H9 (cell line): ENCODE measurements around the gene ANGEL2. TPM values are rescaled to one million over a fixed set of nuclear protein-coding genes. Genes with fewer than 3 reads are reported as not detected.

Source experiments
- DNase-seq: peaks from one replicate; pipeline ENCODE4 v3.0.0-alpha.2; 2017
- H2AFZ ChIP-seq: one replicate; pipeline ENCODE4 v1.6.1; 2013; ENCODE audit warnings: mild to moderate bottlenecking, low read length, control low read depth, moderate library complexity
- H2AK5ac ChIP-seq: 2 replicates; pipeline ENCODE4 v1.6.1; 2013; ENCODE audit warnings: low read length, control low read depth, mixed read lengths; ENCODE audit not compliant: insufficient read length
- H2BK120ac ChIP-seq: one replicate; pipeline ENCODE4 v1.6.1; 2013; ENCODE audit warnings: low read depth, mild to moderate bottlenecking, low read length, control low read depth, inconsistent platforms; ENCODE audit not compliant: poor library complexity, severe bottlenecking
- H2BK12ac ChIP-seq: 2 replicates; pipeline ENCODE4 v1.6.1; 2013; ENCODE audit warnings: low read length, control low read depth, mixed read lengths, low read depth; ENCODE audit not compliant: insufficient read length
- H2BK15ac ChIP-seq: 2 replicates; pipeline ENCODE4 v1.6.1; 2013; ENCODE audit warnings: low read depth, low read length, control low read depth
- H2BK20ac ChIP-seq: one replicate; pipeline ENCODE4 v1.6.1; 2013; ENCODE audit warnings: low read depth, mild to moderate bottlenecking, low read length, control low read depth, inconsistent platforms; ENCODE audit not compliant: poor library complexity, severe bottlenecking
- H2BK5ac ChIP-seq: 2 replicates; pipeline ENCODE4 v1.6.1; 2013; ENCODE audit warnings: low read length, control low read depth, mixed read lengths; ENCODE audit not compliant: insufficient read length
- H3K14ac ChIP-seq: 2 replicates; pipeline ENCODE4 v1.6.1; 2013; ENCODE audit warnings: low read length, control low read depth; ENCODE audit not compliant: insufficient read depth
- H3K18ac ChIP-seq: 2 replicates; pipeline ENCODE4 v1.6.1; 2013; ENCODE audit warnings: low read depth, mild to moderate bottlenecking, mixed read lengths, low read length, control low read depth; ENCODE audit not compliant: insufficient read length
- H3K23ac ChIP-seq: 2 replicates; pipeline ENCODE4 v1.6.1; 2013; ENCODE audit warnings: low read length, control low read depth, mixed read lengths, low read depth; ENCODE audit not compliant: insufficient read length
- H3K23me2 ChIP-seq: 2 replicates; pipeline ENCODE4 v1.6.1; 2013; ENCODE audit warnings: low read depth, mild to moderate bottlenecking, mixed read lengths, low read length, control low read depth; ENCODE audit not compliant: insufficient read length, poor library complexity, severe bottlenecking
- H3K27ac ChIP-seq: 2 replicates; pipeline ENCODE4 v1.5.1; 2013; ENCODE audit warnings: low read length, control low read depth, mixed read lengths, low read depth; ENCODE audit not compliant: insufficient read length
- H3K27me3 ChIP-seq: 2 replicates; pipeline ENCODE4 v1.6.1; 2013; ENCODE audit warnings: low read length, control low read depth, inconsistent platforms; ENCODE audit not compliant: insufficient read depth
- H3K4ac ChIP-seq: 2 replicates; pipeline ENCODE4 v1.6.1; 2013; ENCODE audit warnings: low read depth, mild to moderate bottlenecking, control low read depth, inconsistent platforms, low read length, moderate library complexity
- H3K4me1 ChIP-seq: 2 replicates; pipeline ENCODE4 v1.6.1; 2013; ENCODE audit warnings: low read length, control low read depth, inconsistent platforms; ENCODE audit not compliant: insufficient read depth
- H3K4me2 ChIP-seq: 2 replicates; pipeline ENCODE4 v1.6.1; 2013; ENCODE audit warnings: low read length, control low read depth, mixed read lengths; ENCODE audit not compliant: insufficient read length, insufficient read depth
- H3K56ac ChIP-seq: 2 replicates; pipeline ENCODE4 v1.6.1; 2013; ENCODE audit warnings: low read depth, mild to moderate bottlenecking, mixed read lengths, low read length, control low read depth; ENCODE audit not compliant: insufficient read length
- H3K79me1 ChIP-seq: 2 replicates; pipeline ENCODE4 v1.6.1; 2013; ENCODE audit warnings: low read depth, mild to moderate bottlenecking, moderate library complexity, low read length, control low read depth, inconsistent platforms; ENCODE audit not compliant: insufficient read depth, poor library complexity, severe bottlenecking
- H3K79me2 ChIP-seq: 2 replicates; pipeline ENCODE4 v1.6.1; 2013; ENCODE audit warnings: low read length, control low read depth, inconsistent platforms; ENCODE audit not compliant: insufficient read depth
- H3K9ac ChIP-seq: 2 replicates; pipeline ENCODE4 v1.6.1; 2013; ENCODE audit warnings: low read length, control low read depth, mixed read lengths; ENCODE audit not compliant: insufficient read length; ENCODE audit errors: extremely low read depth
- H3K9me3 ChIP-seq: one replicate; pipeline ENCODE4 v1.6.1; 2013; ENCODE audit warnings: low read depth, low read length, inconsistent platforms; ENCODE audit not compliant: control insufficient read depth
- H3T11ph ChIP-seq: one replicate; pipeline ENCODE4 v1.6.1; 2013; ENCODE audit warnings: mild to moderate bottlenecking, low read length, control low read depth, inconsistent platforms
- H4K20me1 ChIP-seq: one replicate; pipeline ENCODE4 v1.6.1; 2013; ENCODE audit not compliant: control insufficient read depth, insufficient read length, insufficient read depth
- H4K5ac ChIP-seq: 2 replicates; pipeline ENCODE4 v1.6.1; 2013; ENCODE audit warnings: low read depth, mild to moderate bottlenecking, mixed read lengths, low read length, control low read depth; ENCODE audit not compliant: insufficient read length
- H4K8ac ChIP-seq: replicated peaks from 2 replicates; pipeline ENCODE4 v1.6.1; 2013; ENCODE audit warnings: low read length, control low read depth, mixed read lengths, low read depth; ENCODE audit not compliant: insufficient read length
- H4K91ac ChIP-seq: 2 replicates; pipeline ENCODE4 v1.6.1; 2013; ENCODE audit warnings: low read depth, mild to moderate bottlenecking, moderate library complexity, mixed read lengths, low read length, control low read depth; ENCODE audit not compliant: insufficient read length
- H3K27ac Mint-ChIP-seq, 3 experiments: 2 replicates in 2 of 3; 3 replicates in 1 of 3; pipeline ENCODE4 v1.8.0; 2020 to 2021; ENCODE audit warnings: mixed read lengths in 3 of 3, mild to moderate bottlenecking in 1 of 3, moderate library complexity in 1 of 3
- H3K27me3 Mint-ChIP-seq: 2 replicates; pipeline ENCODE4 v1.8.0; 2021; ENCODE audit warnings: low read depth, mild to moderate bottlenecking, moderate library complexity, mixed read lengths
- H3K36me3 Mint-ChIP-seq, 3 experiments: 2 replicates in 2 of 3; 3 replicates in 1 of 3; pipeline ENCODE4 v1.8.0; 2020 to 2021; ENCODE audit warnings: low read depth in 3 of 3, mixed read lengths in 3 of 3; ENCODE audit not compliant: insufficient read depth in 1 of 3
- H3K4me1 Mint-ChIP-seq, 2 experiments: 2 replicates each; pipeline ENCODE4 v1.8.0; 2020; ENCODE audit warnings: mixed read lengths in 2 of 2
- H3K4me3 Mint-ChIP-seq, 2 experiments: 2 replicates in 1 of 2; 3 replicates in 1 of 2; pipeline ENCODE4 v1.8.0; 2020 to 2021; ENCODE audit warnings: mild to moderate bottlenecking in 2 of 2, mixed read lengths in 2 of 2, moderate library complexity in 1 of 2
- H3K9me3 Mint-ChIP-seq, 2 experiments: 2 replicates in 1 of 2; 3 replicates in 1 of 2; pipeline ENCODE4 v1.8.0; 2020; ENCODE audit warnings: mild to moderate bottlenecking in 2 of 2, mixed read lengths in 2 of 2, moderate library complexity in 1 of 2
- CTCF ChIP-seq: fragments of 200-600 bp; sonication (generic); conservative IDR thresholded peaks from 3 replicates; pipeline ENCODE4 v1.8.0; 2021; ENCODE audit warnings: antibody characterized with exemption, mild to moderate bottlenecking
- WGBS: extraction: QIAGEN DNeasy Blood & Tissue Kit; methylation state at CpG from one replicate; pipeline ENCODE4 v1.1.7; 2013; ENCODE audit warnings: missing lambda C conversion rate, low lambda C conversion rate, mixed read lengths; ENCODE audit not compliant: insufficient read length; ENCODE audit errors: extremely low coverage; 5-methylcytosine and 5-hydroxymethylcytosine counted together
- total RNA-seq: library from RNA; stranded (reverse); gene quantifications from 2 replicates; pipeline ENCODE4 v1.2.1, GENCODE V29; 2021

Gene ANGEL2
- total RNA-seq, 1 experiment from 2014 or later: 47.8 TPM

GRCh38 chr1:213057264-213058059 is 41.8 kb upstream of the ANGEL2 start:
- Histone ChIP-seq H3K14ac (no peak overlapping the region), H3K56ac (no peak overlapping the region), H2AFZ (no peak overlapping the region), H3K18ac (no peak overlapping the region), H3K4me2 (no peak overlapping the region), H3K23me2 (no peaks in the 10 kb centered on the region), H4K8ac (no peak overlapping the region), H2AK5ac (no peak overlapping the region), H3K27me3 (no peaks in the 10 kb centered on the region), H3K79me2 (peaks cover 2% of the 10 kb centered on the region; the same call in 1 of the 2 replicates), H2BK15ac (no peak overlapping the region), H3T11ph (no peak overlapping the region), H4K20me1 (no peaks in the 10 kb centered on the region), H3K9ac (no peak overlapping the region), H3K9me3 (no peaks in the 10 kb centered on the region), H2BK12ac (no peak overlapping the region), H4K5ac (no peak overlapping the region), H3K4ac (no peak overlapping the region), H3K27ac (no peak overlapping the region), H2BK5ac (no peak overlapping the region), H3K23ac (no peak overlapping the region), H2BK120ac (no peak overlapping the region), H2BK20ac (no peak overlapping the region), H3K79me1 (peaks cover 8% of the 10 kb centered on the region), H4K91ac (no peak overlapping the region), H3K4me1 (no peaks in the 10 kb centered on the region; the same call in 1 of the 2 replicates)
- no peak overlapping the region for H3K4me3 Mint-ChIP-seq
- no peak for DNase-seq
- TF ChIP-seq CTCF: no peak
- H3K36me3 Mint-ChIP-seq: peaks cover 0 to 10% (median 9%) of the 10 kb centered on the region in 3 experiments; a peak in 5 of 7 replicates
- no CpG with 5 or more reads among the region's 5 CpGs for WGBS
- H3K27ac Mint-ChIP-seq: no peak overlapping the region
- H3K4me1 Mint-ChIP-seq: peaks cover 12 to 16% of the 10 kb centered on the region in 2 experiments
- peaks cover 2 to 3% of the 10 kb centered on the region in 2 experiments; a peak in 1 of 5 replicates for H3K9me3 Mint-ChIP-seq
- H3K27me3 Mint-ChIP-seq: no peaks in the 10 kb centered on the region
